ENCODE results near the gene SCN2B.

Gene SCN2B

GRCh38 chr11:118128721-118129470, 47.5 kb downstream of the SCN2B start:
- no peak for DNase-seq

- DNase-seq, result no peak
Observed at GRCh38 chr11:118128310-118128709, 48.1 kb downstream of the SCN2B start.

GRCh38 chr11:118126082-118126838, 50.2 kb downstream of the SCN2B start:
- DNase-seq, result no peak

- peak; percentile 3 for DNase-seq
Observed at GRCh38 chr11:118124929-118125535, 51.4 kb downstream of the SCN2B start.

GRCh38 chr11:118120793-118121192, 55.6 kb downstream of the SCN2B start:
- DNase-seq, result no peak

- no peak for DNase-seq
Observed at GRCh38 chr11:118117790-118118601, 58.4 kb downstream of the SCN2B start.

- no peak for DNase-seq
Observed at GRCh38 chr11:118115048-118115447, 61.4 kb downstream of the SCN2B start.

- no peak for DNase-seq
Observed at GRCh38 chr11:118114266-118114665, 62.2 kb downstream of the SCN2B start.

GRCh38 chr11:118112711-118113430, 63.6 kb downstream of the SCN2B start:
- DNase-seq, result no peak
